K562 (cell line): ENCODE measurements around the gene HMCN1. TPM values are rescaled to one million over a fixed set of nuclear protein-coding genes. Genes with fewer than 3 reads are reported as not detected.

ENCODE experiments used
- ATAC-seq: fragments of 200-7000 bp; cut with Tn5 transposase; 3 replicates; pipeline ENCODE4 v1.9.1; 2020; ENCODE audit warnings: moderate library complexity
- BruUV-seq: library from RNA; stranded (reverse); fragments of 400-500 nt; replicated peaks from 2 replicates; lab custom pipeline; 2021; lab: Mats Ljungman, UMichigan
- CTCF ChIA-PET: fragments of 300-600 bp; formaldehyde crosslinking; extraction: SDS; loops from one replicate; lab custom pipeline; 2021; ENCODE audit warnings: low intra/inter-chr PET ratio; lab: Yijun Ruan, JAX
- POLR2A ChIA-PET: fragments of 300-600, 350-650 bp; sonication (Branson Sonifier 250); formaldehyde crosslinking; extraction: SDS; loops from one replicate; lab custom pipeline; 2021; ENCODE audit warnings: antibody characterized with exemption, inconsistent platforms; lab: Yijun Ruan, JAX
- DNase-seq, 4 experiments: peaks; one replicate each; pipeline versions ENCODE4 v3.0.0 to v3.0.0-alpha.2; 2011 to 2018; ENCODE audit warnings: low spot score in 3 of 4, mixed read lengths in 3 of 4; ENCODE audit errors: extremely low read depth in 1 of 4
- FAIRE-seq: peaks from 2 replicates; lab custom pipeline; 2011; peaks lifted over from hg19 to GRCh38; lab: Jason Lieb, UNC
- H2AFZ ChIP-seq: 2 replicates; pipeline ENCODE4 v1.6.0; 2011; ENCODE audit warnings: low read depth, low read length, control low read depth, inconsistent platforms
- H3K27ac ChIP-seq: fragments of 200-600 bp; 3 replicates; pipeline ENCODE4 v1.8.0; 2011; ENCODE audit warnings: low read depth, mild to moderate bottlenecking, control low read depth, inconsistent platforms, low read length, moderate library complexity, mixed read lengths; ENCODE audit errors: extremely low read depth
- H3K27me3 ChIP-seq, 2 experiments: fragments of 300-600 bp in 1 of 2; 2 replicates in 1 of 2; 3 replicates in 1 of 2; pipeline versions ENCODE4 v1.6.0 to v1.8.0; 2011; ENCODE audit warnings: inconsistent platforms in 2 of 2, low read length in 2 of 2, mild to moderate bottlenecking in 1 of 2, mixed read lengths in 1 of 2, moderate library complexity in 1 of 2; ENCODE audit not compliant: control insufficient read depth in 2 of 2, insufficient read depth in 2 of 2
- H3K36me3 ChIP-seq: fragments of 300-600 bp; 3 replicates; pipeline ENCODE4 v1.8.0; 2011; ENCODE audit warnings: mild to moderate bottlenecking, low read length, inconsistent platforms; ENCODE audit not compliant: control insufficient read depth, insufficient read depth
- H3K4me1 ChIP-seq, 2 experiments: fragments of 200-600 bp in 1 of 2; replicated peaks in 1 of 2; 2 replicates in 1 of 2; 3 replicates in 1 of 2; pipeline versions ENCODE4 v1.5.1 to v1.8.0; 2011; ENCODE audit warnings: inconsistent platforms in 2 of 2, low read length in 2 of 2, mild to moderate bottlenecking in 1 of 2, mixed read lengths in 1 of 2, moderate library complexity in 1 of 2; ENCODE audit not compliant: control insufficient read depth in 2 of 2, insufficient read depth in 2 of 2
- H3K4me2 ChIP-seq: 2 replicates; pipeline ENCODE4 v1.6.1; 2011; ENCODE audit warnings: low read length, control low read depth, inconsistent platforms, mixed read lengths; ENCODE audit not compliant: insufficient read depth
- H3K4me3 ChIP-seq: fragments of 200-600 bp; sonication (generic), shearing (Covaris generic); 2 replicates; pipeline ENCODE4 v1.5.1; 2016; ENCODE audit warnings: control low read depth, inconsistent platforms
- H3K79me2 ChIP-seq: fragments of 200-600 bp; 3 replicates; pipeline ENCODE4 v1.8.0; 2011; ENCODE audit warnings: low read length, inconsistent platforms; ENCODE audit not compliant: control insufficient read depth, insufficient read depth
- H3K9ac ChIP-seq, 2 experiments: 2 replicates each; pipeline versions ENCODE4 v1.6.0 to v1.6.1; 2011; ENCODE audit warnings: low read depth in 2 of 2, low read length in 2 of 2, control low read depth in 1 of 2, inconsistent platforms in 1 of 2, mild to moderate bottlenecking in 1 of 2, mixed read lengths in 1 of 2; ENCODE audit not compliant: insufficient read depth in 1 of 2
- H3K9me1 ChIP-seq: one replicate; pipeline ENCODE4 v1.6.0; 2011; ENCODE audit warnings: inconsistent platforms, mild to moderate bottlenecking, low read length, moderate library complexity; ENCODE audit not compliant: control insufficient read depth, insufficient read depth
- H3K9me3 ChIP-seq: replicated peaks from 2 replicates; pipeline ENCODE4 v1.5.1; 2011; ENCODE audit warnings: low read depth, low read length, inconsistent platforms; ENCODE audit not compliant: control insufficient read depth, insufficient read depth
- H4K20me1 ChIP-seq: replicated peaks from 2 replicates; pipeline ENCODE4 v1.6.1; 2011; ENCODE audit warnings: low read length, inconsistent platforms, mixed read lengths; ENCODE audit not compliant: control insufficient read depth, insufficient read depth
- ATF6 ChIP-seq: sonication (generic); formaldehyde crosslinking; IDR thresholded peaks from 2 replicates; pipeline ENCODE4 v1.4.0; 2020; ENCODE audit warnings: mild to moderate bottlenecking, missing genetic modification reagents
- DIDO1 ChIP-seq: fragments of 450-650 bp; IDR thresholded peaks from 2 replicates; pipeline ENCODE4 v1.6.1; 2016; ENCODE audit warnings: low read depth, missing biosample characterization, missing genetic modification characterization
- EHMT2 ChIP-seq: fragments of 450-650 bp; IDR thresholded peaks from 2 replicates; pipeline ENCODE4 v1.6.1; 2018; ENCODE audit warnings: antibody characterized with exemption
- ELK3 ChIP-seq: fragments of 450-650 bp; formaldehyde crosslinking; IDR thresholded peaks from 2 replicates; pipeline ENCODE4 v1.4.0; 2020; ENCODE audit warnings: mild to moderate bottlenecking
- GATA2 ChIP-seq: sonication (generic); formaldehyde crosslinking; IDR thresholded peaks from 2 replicates; pipeline ENCODE4 v1.4.0; 2020; ENCODE audit warnings: mild to moderate bottlenecking, missing genetic modification reagents
- MLX ChIP-seq, 2 experiments: fragments of 450-650 bp in 1 of 2; sonication (generic) in 1 of 2; formaldehyde crosslinking; conservative IDR thresholded peaks; 2 replicates each; pipeline versions ENCODE4 v1.4.0 to v1.8.1; 2020 to 2022; ENCODE audit warnings: mild to moderate bottlenecking in 1 of 2, missing genetic modification reagents in 1 of 2
- POLR2AphosphoS5 ChIP-seq: IDR thresholded peaks from 2 replicates; pipeline ENCODE4 v1.6.1; 2011; ENCODE audit warnings: mild to moderate bottlenecking, low read depth, low read length, moderate library complexity; ENCODE audit not compliant: control insufficient read depth, insufficient read depth
- RBM34 ChIP-seq: fragments of 200-400 bp; formaldehyde crosslinking; IDR thresholded peaks from 2 replicates; pipeline ENCODE4 v1.6.1; 2018; ENCODE audit warnings: low read length, borderline replicate concordance; ENCODE audit not compliant: insufficient read depth
- TFAM ChIP-seq: fragments of 250-450 bp; sonication (Bioruptor Pico); conservative IDR thresholded peaks from 2 replicates; pipeline ENCODE4 v1.5.0; 2021; ENCODE audit warnings: mild to moderate bottlenecking, moderate library complexity
- TOE1 ChIP-seq, 2 experiments: fragments of 450-650 bp in 1 of 2; sonication (generic) in 1 of 2; formaldehyde crosslinking in 1 of 2; IDR thresholded peaks; 2 replicates each; pipeline versions ENCODE4 v1.7.1 to v1.8.0; 2016 to 2022; ENCODE audit warnings: borderline replicate concordance in 2 of 2, mild to moderate bottlenecking in 2 of 2, antibody characterized with exemption in 1 of 2, inconsistent platforms in 1 of 2, low read depth in 1 of 2, missing genetic modification reagents in 1 of 2, moderate library complexity in 1 of 2
- TSHZ1 ChIP-seq: fragments of 250-450 bp; sonication (Bioruptor Pico); IDR thresholded peaks from 2 replicates; pipeline ENCODE4 v1.4.0; 2020; ENCODE audit warnings: mild to moderate bottlenecking, moderate library complexity
- YY1 ChIP-seq, 3 experiments: IDR thresholded peaks; 2 replicates each; pipeline ENCODE4 v1.6.1; 2011; ENCODE audit warnings: low read length in 2 of 3, mild to moderate bottlenecking in 2 of 3, moderate library complexity in 2 of 3, borderline replicate concordance in 1 of 3, control low read depth in 1 of 3, low read depth in 1 of 3; ENCODE audit not compliant: insufficient read depth in 3 of 3, insufficient replicate concordance in 2 of 3, control insufficient read depth in 1 of 3, insufficient read length in 1 of 3; ENCODE audit errors: extremely low read depth in 1 of 3
- ZKSCAN8 ChIP-seq: fragments of 200-800 bp; sonication (Bioruptor generic); IDR thresholded peaks from 2 replicates; pipeline ENCODE4 v1.6.1; 2016; ENCODE audit warnings: missing genetic modification characterization, missing compliant biosample characterization
- WGBS: fragments of 100-300 bp; shearing (Covaris generic); methylation state at CpG from one replicate; pipeline ENCODE4 v1.1.6; 2016; ENCODE audit warnings: low coverage, mixed read lengths; ENCODE audit not compliant: insufficient coverage; ENCODE audit errors: missing lambda C conversion rate; 5-methylcytosine and 5-hydroxymethylcytosine counted together
- in situ Hi-C: fragments of 300-500 bp; cut with MboI; formaldehyde crosslinking; loops from 4 replicates; pipeline ENCODE4 v1.15.0; 2018; ENCODE audit warnings: inconsistent platforms, mixed read lengths
- intact Hi-C: fragments of 100-400 bp; cut with micrococcal nuclease; formaldehyde crosslinking; loops from 2 replicates; pipeline ENCODE4 v1.14.2; 2022
- polyA plus RNA-seq, 8 experiments: library from polyadenylated mRNA; depleted of rRNA in 4 of 8; stranded (reverse) in 5 of 8; unstranded in 3 of 8; fragments of >200 nt; fragmentation: Nextera tagmentation in 2 of 8; fragmentation: Illumina TruSeq in 1 of 8; extraction: Ambion mirVana in 2 of 8; extraction: Trizol in 1 of 8; gene quantifications; 2 replicates each; pipeline versions ENCODE4 v1.2.1 to v1.2.3, GENCODE V29; 2011 to 2014; ENCODE audit warnings: inconsistent platforms in 1 of 8, missing spikeins in 1 of 8
- total RNA-seq, 7 experiments: library from RNA; depleted of rRNA in 6 of 7; stranded (reverse); fragments of >200 nt in 6 of 7; fragmentation: Illumina TruSeq in 2 of 7; extraction: Trizol in 2 of 7; gene quantifications; 2 replicates each; pipeline versions ENCODE4 v1.2.1 to v1.2.3, GENCODE V29; 2011 to 2021; ENCODE audit warnings: low replicate concordance in 1 of 7

HMCN1 gene
- total and polyA plus RNA-seq, 9 of the 15 experiments (the other 6 are each of a cell fraction or from before 2014, with no cell fraction given): 0.07 to 0.36 (median 0.21) TPM

GRCh38 chr1:185767508-185768120 lies 33.4 kb downstream of the HMCN1 start:
- no TSS peak for BruUV-seq
- CTCF ChIA-PET: no interaction called here
- in situ Hi-C loops: no loop called here
- H3K4me1 ChIP-seq: no peaks in the 10 kb centered on the region
- H2AFZ ChIP-seq: no peak overlapping the region
- H3K36me3 ChIP-seq: no peaks in the 10 kb centered on the region
- POLR2A ChIA-PET: no interaction called here
- no peaks in the 10 kb centered on the region for H3K9me1 ChIP-seq
- 0% methylated on average over 1 of the region's 1 CpG for WGBS
- DNase-seq (no peak), ATAC-seq (no peak), FAIRE-seq (no peak)
- no peaks in the 10 kb centered on the region for H3K79me2 ChIP-seq
- H3K4me2 ChIP-seq: no peak overlapping the region
- intact Hi-C loops: no loop called here
- no peaks in the 10 kb centered on the region for H3K9me3 ChIP-seq
- H3K27me3 ChIP-seq: no peaks in the 10 kb centered on the region
- no peak overlapping the region for H3K9ac ChIP-seq
- H4K20me1 ChIP-seq: no peaks in the 10 kb centered on the region
- H3K4me3 ChIP-seq: no peak overlapping the region
- no peak overlapping the region for H3K27ac ChIP-seq
- no peak for TF ChIP-seq EHMT2
- no peak for TF ChIP-seq TFAM (CRISPR knock-in tag)
- no peak for TF ChIP-seq MLX (CRISPR knock-in tag; conservative IDR thresholded peaks at IDR 0.05)
- no peak for TF ChIP-seq YY1 (IDR thresholded peaks at IDR 0.05; ENCODE audit: borderline replicate concordance in 1 of 3, control insufficient read depth in 1 of 3, extremely low read depth in 1 of 3, insufficient read depth in 3 of 3, insufficient read length in 1 of 3, insufficient replicate concordance in 2 of 3, low read depth in 1 of 3, low read length in 2 of 3)
- TF ChIP-seq ZKSCAN8 (CRISPR knock-in tag): no peak
- no peak for TF ChIP-seq POLR2AphosphoS5
- no peak for TF ChIP-seq DIDO1 (tag)
- TF ChIP-seq TOE1 (IDR thresholded peaks at IDR 0.05; ENCODE audit: borderline replicate concordance): no peak
- no peak for TF ChIP-seq TOE1 (CRISPR knock-in tag; IDR thresholded peaks at IDR 0.05; ENCODE audit: borderline replicate concordance, low read depth)
- TF ChIP-seq ELK3 (CRISPR knock-in tag): no peak
- no peak for TF ChIP-seq RBM34
- no peak for TF ChIP-seq GATA2 (CRISPR knock-in tag)
- TF ChIP-seq TSHZ1 (CRISPR knock-in tag): no peak
- no peak for TF ChIP-seq ATF6 (CRISPR knock-in tag)
